ENCODE results near the gene PLG. TPM values are rescaled to one million over a fixed set of nuclear protein-coding genes. Genes with fewer than 3 reads are reported as not detected.
"Not testable (repeated sequence)": the region's sequence is repeated elsewhere in the genome, so short reads cannot be mapped to it uniquely, and the experiment has no call there.

PLG gene
- total RNA-seq, 1 donor from 2014 or later: 0.44 TPM

- DNase-seq (ENCODE audit: low spot score): no peak
Observed at GRCh38 chr6:160775792-160776580, 73.9 kb downstream of the PLG start.

DNA sequence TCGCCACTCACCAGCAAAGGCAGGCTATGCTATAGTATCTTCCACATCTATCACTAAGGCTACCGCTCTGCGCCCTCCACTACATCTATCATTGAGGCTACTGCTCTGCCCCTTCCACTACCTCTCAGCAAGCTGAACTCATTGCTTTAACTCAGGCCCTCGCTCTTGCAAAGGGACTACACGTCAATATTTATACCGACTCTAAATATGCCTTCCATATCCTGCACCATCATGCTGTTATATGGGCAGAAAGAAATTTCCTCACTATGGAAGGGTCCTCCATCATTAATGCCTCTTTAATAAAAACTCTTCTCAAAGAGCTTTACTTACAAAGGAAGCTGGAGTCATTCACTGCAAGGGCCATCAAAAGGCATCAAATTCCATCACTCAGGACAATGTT lies 77.1 kb downstream of the PLG start:
- DNase-seq (ENCODE audit: low spot score): not testable (repeated sequence)

DNA sequence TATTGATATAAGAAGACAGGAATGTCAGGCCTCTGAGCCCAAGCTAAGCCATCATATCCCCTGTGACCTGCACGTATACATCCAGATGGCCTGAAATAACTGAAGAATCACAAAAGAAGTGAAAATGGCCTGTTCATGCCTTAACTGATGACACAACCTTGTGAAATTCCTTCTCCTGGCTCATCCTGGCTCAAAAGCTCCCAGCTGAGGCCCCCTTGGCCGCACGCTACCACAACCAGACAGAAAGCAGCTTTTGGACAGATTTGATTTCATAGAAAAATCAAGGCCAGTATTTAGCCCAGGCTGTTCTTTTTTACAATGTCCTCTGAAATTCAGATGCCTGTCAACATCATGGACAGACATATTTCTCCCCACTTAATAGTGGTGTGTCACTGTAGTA lies 78.6 kb downstream of the PLG start:
- DNase-seq (ENCODE audit: low spot score): not testable (repeated sequence)

DNA sequence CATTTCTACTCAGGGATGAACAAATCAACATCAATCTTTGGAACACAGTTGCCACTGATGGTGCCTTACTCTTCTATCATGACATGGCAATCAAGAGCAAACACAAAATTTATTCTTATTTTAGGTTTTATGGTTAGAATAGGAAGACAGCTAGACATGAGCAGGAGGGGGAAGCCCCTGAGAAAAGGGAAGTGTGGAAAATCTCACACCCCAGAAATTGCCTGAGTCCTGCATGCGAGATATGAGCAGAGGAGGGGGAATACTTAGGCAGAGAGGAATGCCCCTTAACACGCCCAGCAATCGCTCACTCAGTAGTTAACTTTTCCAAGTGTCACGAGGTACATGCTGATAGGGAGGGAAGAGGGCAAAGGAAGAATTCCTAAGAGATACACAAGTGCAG lies 79.3 kb downstream of the PLG start:
- no peak for DNase-seq (ENCODE audit: low spot score)

- DNase-seq (ENCODE audit: low spot score): no peak
Observed at GRCh38 chr6:160782228-160782627, 80.2 kb downstream of the PLG start.

- no peak for DNase-seq (ENCODE audit: low spot score)
Observed at GRCh38 chr6:160783741-160784140, 81.7 kb downstream of the PLG start.

DNA sequence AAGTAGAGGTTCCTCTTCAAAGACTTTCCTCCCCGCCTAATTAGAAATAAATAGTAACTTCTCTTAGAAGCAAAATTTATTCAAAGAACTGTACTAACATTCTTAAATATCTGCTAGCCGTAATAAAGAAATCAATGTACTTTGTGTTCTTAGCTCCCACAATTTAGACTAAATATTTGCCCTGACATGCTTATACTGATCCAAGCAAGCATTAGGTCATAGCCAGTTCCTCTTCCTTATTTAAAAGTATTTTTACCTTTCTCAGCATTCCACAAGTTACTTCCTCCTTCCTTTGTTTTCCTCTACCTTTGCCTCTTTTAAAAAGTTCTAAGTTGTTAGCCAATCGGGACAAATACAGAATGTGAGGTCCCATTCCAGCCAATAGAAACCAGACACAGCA lies 86.1 kb downstream of the PLG start:
- not testable (repeated sequence) for DNase-seq (ENCODE audit: low spot score)

- DNase-seq (ENCODE audit: low spot score): no peak
Observed at GRCh38 chr6:160788806-160789205, 86.8 kb downstream of the PLG start.

- no peak for DNase-seq (ENCODE audit: low spot score)
Observed at GRCh38 chr6:160789263-160790027, 87.4 kb downstream of the PLG start.

- no peak for DNase-seq (ENCODE audit: low spot score)
Observed at GRCh38 chr6:160790028-160790792, 88.2 kb downstream of the PLG start.

DNA sequence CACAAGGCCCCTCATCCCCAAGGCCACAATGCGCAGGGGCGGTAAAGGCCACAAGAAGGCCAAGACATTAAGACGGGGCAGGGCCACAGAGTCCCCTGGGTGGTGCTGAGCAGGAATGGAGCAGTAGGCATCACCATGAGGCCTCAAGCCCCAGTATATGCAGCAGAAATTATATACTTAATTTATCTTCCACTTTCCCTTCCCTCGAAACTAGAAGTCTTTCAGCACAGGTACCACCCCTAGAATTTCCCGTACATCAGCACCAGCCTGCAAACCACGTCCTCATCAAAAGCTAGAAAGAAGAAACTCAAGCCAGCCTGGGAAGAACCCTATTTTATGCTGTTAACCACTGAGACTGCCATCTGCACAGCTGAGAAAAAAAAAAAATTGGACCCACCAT lies 89.4 kb downstream of the PLG start:
- no peak for DNase-seq (ENCODE audit: low spot score)

DNA sequence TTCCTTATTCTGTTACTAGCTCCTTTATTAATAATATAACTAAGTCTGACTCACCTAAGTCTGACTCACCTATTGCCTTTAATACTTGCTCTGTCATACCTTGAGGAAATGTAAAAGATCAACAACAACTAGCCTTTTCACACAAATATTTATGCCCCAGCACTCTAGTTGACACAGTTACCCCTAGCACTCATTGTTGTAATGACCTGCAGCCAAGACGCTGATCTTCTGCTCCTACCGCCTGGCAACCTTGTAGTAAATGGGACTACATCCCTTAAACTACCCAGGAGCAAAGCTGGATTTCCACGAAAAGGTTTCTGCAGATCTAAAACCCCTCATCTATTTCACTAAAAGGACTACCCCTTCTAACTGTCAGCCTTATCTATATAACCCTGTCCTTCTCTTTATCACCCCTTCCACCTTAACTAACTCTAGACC lies 90.0 kb downstream of the PLG start:
- no peak for DNase-seq (ENCODE audit: low spot score)

DNA sequence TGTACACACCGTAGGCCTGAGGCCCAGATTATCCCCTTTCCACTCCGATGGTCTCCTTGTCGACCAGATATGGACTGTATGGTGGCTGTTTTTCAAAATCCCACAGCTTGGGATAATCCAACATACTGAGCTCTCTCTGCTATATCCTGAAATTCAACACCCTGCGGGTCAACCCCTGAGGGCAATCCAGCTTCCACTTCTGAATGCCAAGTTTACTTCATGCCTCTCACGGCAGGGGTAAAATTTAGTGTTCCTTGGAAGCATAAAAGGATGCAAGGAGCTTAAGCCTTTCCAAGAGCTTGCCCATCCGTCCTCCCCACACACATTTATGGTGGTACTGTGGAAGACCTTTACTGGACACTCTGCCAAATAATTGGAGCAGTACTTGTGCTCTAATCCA lies 90.7 kb downstream of the PLG start:
- DNase-seq (ENCODE audit: low spot score): no peak

GRCh38 chr6:160793652-160794051 lies 91.6 kb downstream of the PLG start:
- no peak for DNase-seq (ENCODE audit: low spot score)

DNA sequence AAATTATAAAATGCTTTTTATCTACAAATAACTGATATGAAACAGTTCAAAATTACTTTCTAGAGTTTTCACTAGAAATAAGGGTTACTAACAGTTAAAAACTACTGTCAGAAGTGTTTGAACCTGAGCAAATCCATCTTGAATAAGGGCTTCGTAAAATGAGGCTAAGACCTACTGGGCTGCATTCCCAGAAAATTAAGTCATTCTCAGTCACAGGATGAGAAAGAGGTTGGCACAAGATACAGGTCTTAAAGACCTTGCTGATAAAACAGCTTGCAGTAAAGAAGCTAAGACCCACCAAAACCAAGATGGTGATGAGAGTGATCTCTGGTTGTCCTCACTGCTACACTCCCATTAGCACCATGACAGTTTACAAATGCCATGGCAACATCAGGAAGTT lies 93.7 kb downstream of the PLG start:
- no peak for DNase-seq (ENCODE audit: low spot score)

GRCh38 chr6:160798625-160799024 lies 96.6 kb downstream of the PLG start:
- no peak for DNase-seq (ENCODE audit: low spot score)

DNA sequence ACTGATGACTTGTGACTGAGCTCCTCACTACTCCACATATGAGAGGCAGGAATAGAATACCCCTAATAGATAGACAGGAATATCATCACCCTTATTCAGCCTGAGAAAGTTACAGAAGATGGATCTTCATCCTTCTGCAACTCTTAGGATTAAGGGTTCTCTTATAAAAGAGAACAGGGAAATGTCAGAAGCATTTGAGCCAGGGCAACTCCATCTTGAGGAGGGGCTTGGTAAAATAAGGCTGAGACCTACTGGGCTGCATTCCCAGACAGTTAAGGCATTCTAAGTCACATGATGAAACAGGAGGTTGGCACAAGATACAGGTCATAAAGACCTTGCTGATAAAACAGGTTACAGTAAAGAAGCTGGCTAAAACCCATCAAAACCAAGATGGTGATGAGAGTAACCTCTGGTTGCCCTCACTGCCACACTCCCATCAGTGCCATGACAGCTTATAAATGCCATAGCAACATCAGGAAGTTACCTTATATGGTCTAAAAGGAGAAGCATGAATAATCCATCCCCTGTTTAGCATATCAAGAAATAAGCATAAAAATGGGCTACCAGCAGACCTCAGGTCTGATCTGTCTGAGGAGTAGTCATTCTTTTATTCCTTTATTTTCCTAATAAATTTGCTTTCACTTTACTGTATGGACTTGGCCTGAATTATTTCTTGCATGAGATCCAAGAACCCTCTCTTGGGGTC lies 97.9 kb downstream of the PLG start:
- DNase-seq (ENCODE audit: low spot score): no peak

DNA sequence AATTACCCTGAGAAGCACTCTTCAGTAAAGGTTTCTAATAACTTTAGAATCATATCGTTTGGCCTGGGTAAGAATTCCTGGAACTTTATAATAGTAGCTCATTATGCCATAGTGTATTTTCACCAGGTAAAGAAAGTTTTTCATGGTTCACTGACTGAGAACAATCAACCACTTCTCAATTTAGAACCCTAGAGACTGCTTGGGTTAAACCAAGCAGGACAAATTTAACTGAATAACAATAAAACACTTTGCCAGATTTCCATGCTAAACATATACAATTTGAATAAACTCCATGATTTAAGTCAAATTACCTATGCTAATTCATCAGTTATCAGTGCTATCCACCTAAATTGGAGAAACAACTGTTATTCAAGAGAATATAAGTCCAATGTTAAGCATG lies 99.4 kb downstream of the PLG start:
- DNase-seq (ENCODE audit: low spot score): no peak

DNA sequence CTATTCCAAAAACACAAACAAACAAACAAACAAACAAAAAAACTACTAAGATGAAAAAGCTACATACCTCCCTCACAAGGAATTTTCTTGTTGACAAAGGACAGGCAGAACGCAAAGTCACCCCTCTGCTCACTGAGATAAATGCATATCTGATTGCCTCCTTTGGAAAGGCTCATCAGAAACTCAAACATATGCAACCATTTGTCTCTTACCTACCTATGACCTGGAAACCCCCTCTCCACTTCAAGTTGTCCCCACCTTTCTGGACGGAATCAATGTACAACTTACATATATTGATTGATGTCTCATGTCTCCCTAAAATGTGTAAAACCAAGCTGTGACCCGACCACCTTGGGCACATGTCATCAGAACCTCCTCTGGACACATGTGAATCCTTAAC lies 100.0 kb downstream of the PLG start:
- DNase-seq (ENCODE audit: low spot score): not testable (repeated sequence)
